Muscle layer of colon (tissue), 2 donors: ENCODE measurements around the gene NCKAP5.

Experiments used
- H3K27ac ChIP-seq: one replicate; pipeline ENCODE4 v1.7.0; 2013; ENCODE audit warnings: low read depth, mild to moderate bottlenecking, low read length, moderate library complexity
- H3K27me3 ChIP-seq, 2 donors: one replicate each; pipeline ENCODE4 v1.7.0; 2013; ENCODE audit warnings: low read length in 2 of 2, mild to moderate bottlenecking in 2 of 2; ENCODE audit not compliant: insufficient read depth in 2 of 2, control insufficient read depth in 1 of 2
- H3K36me3 ChIP-seq: one replicate; pipeline ENCODE4 v1.7.0; 2013; ENCODE audit warnings: mild to moderate bottlenecking, low read length; ENCODE audit not compliant: insufficient read depth
- H3K4me1 ChIP-seq: one replicate; pipeline ENCODE4 v1.7.0; 2013; ENCODE audit warnings: mild to moderate bottlenecking, low read length; ENCODE audit not compliant: insufficient read depth
- H3K4me3 ChIP-seq, 2 donors: one replicate each; pipeline ENCODE4 v1.7.0; 2013; ENCODE audit warnings: low read length in 2 of 2, low read depth in 1 of 2, mild to moderate bottlenecking in 1 of 2, moderate library complexity in 1 of 2
- H3K9ac ChIP-seq: one replicate; pipeline ENCODE4 v1.7.0; 2013; ENCODE audit warnings: low read length
- H3K9me3 ChIP-seq: one replicate; pipeline ENCODE4 v1.7.0; 2013; ENCODE audit warnings: mild to moderate bottlenecking, low read length
- donor health status: abdominal sarcoma.
- donor health status: Adenocarcinoma of cecum.

NCKAP5 gene

GRCh38 chr2:133453032-133453431, 115.2 kb downstream of the NCKAP5 start:
- Histone ChIP-seq H3K36me3 (no peaks in the 10 kb centered on the region), H3K27me3 (no peaks in the 10 kb centered on the region), H3K4me1 (no peaks in the 10 kb centered on the region)

GRCh38 chr2:133452583-133452982, 115.7 kb downstream of the NCKAP5 start:
- Histone ChIP-seq H3K27me3 (no peaks in the 10 kb centered on the region), H3K4me1 (no peaks in the 10 kb centered on the region), H3K36me3 (no peaks in the 10 kb centered on the region), H3K9ac (no peak overlapping the region), H3K27ac (no peak overlapping the region), H3K4me3 (no peak overlapping the region), H3K9me3 (no peaks in the 10 kb centered on the region)

More at GRCh38 chr2:133453032-133453431, 115.2 kb downstream of the NCKAP5 start:
- no peak overlapping the region for H3K27ac ChIP-seq
- no peak overlapping the region for H3K4me3 ChIP-seq
- H3K9ac ChIP-seq, result no peak overlapping the region
- H3K9me3 ChIP-seq, result no peaks in the 10 kb centered on the region

- Histone ChIP-seq H3K36me3 (no peaks in the 10 kb centered on the region), H3K27me3 (no peaks in the 10 kb centered on the region), H3K4me1 (no peaks in the 10 kb centered on the region), H3K9ac (no peak overlapping the region), H3K27ac (no peak overlapping the region), H3K9me3 (no peaks in the 10 kb centered on the region), H3K4me3 (no peak overlapping the region)
Observed at GRCh38 chr2:133452146-133452545, 116.1 kb downstream of the NCKAP5 start.

- H3K27ac ChIP-seq, result no peak overlapping the region
- no peak overlapping the region for H3K9ac ChIP-seq
- H3K4me3 ChIP-seq, result no peak overlapping the region
- no peaks in the 10 kb centered on the region for H3K9me3 ChIP-seq
- no peaks in the 10 kb centered on the region for H3K27me3 ChIP-seq
- no peaks in the 10 kb centered on the region for H3K36me3 ChIP-seq
- H3K4me1 ChIP-seq, result no peaks in the 10 kb centered on the region
Observed at GRCh38 chr2:133448195-133448594, 120.1 kb downstream of the NCKAP5 start.

- Histone ChIP-seq H3K4me3 (no peak overlapping the region), H3K27me3 (no peaks in the 10 kb centered on the region), H3K9me3 (no peaks in the 10 kb centered on the region), H3K27ac (no peak overlapping the region), H3K36me3 (no peaks in the 10 kb centered on the region), H3K9ac (no peak overlapping the region), H3K4me1 (no peaks in the 10 kb centered on the region)
Observed at GRCh38 chr2:133447303-133447702, 121.0 kb downstream of the NCKAP5 start.

- Histone ChIP-seq H3K27me3 (no peaks in the 10 kb centered on the region), H3K9ac (no peak overlapping the region), H3K36me3 (no peaks in the 10 kb centered on the region), H3K4me1 (no peaks in the 10 kb centered on the region), H3K9me3 (no peaks in the 10 kb centered on the region), H3K27ac (no peak overlapping the region), H3K4me3 (no peak overlapping the region)
Observed at GRCh38 chr2:133444465-133444864, 123.8 kb downstream of the NCKAP5 start.

- Histone ChIP-seq H3K4me1 (no peaks in the 10 kb centered on the region), H3K4me3 (no peak overlapping the region), H3K9ac (no peak overlapping the region), H3K27ac (no peak overlapping the region), H3K36me3 (no peaks in the 10 kb centered on the region), H3K27me3 (no peaks in the 10 kb centered on the region), H3K9me3 (no peaks in the 10 kb centered on the region)
Observed at GRCh38 chr2:133442393-133442792, 125.9 kb downstream of the NCKAP5 start.

- no peak overlapping the region for H3K4me3 ChIP-seq
- H3K36me3 ChIP-seq, result no peaks in the 10 kb centered on the region
- H3K9ac ChIP-seq, result no peak overlapping the region
- H3K27me3 ChIP-seq, result no peaks in the 10 kb centered on the region
- H3K27ac ChIP-seq, result no peak overlapping the region
- H3K9me3 ChIP-seq, result no peaks in the 10 kb centered on the region
- H3K4me1 ChIP-seq, result no peaks in the 10 kb centered on the region
Observed at GRCh38 chr2:133439565-133439920, 128.7 kb downstream of the NCKAP5 start.

GRCh38 chr2:133438848-133439564, 129.3 kb downstream of the NCKAP5 start:
- H3K27ac ChIP-seq, result no peak overlapping the region
- no peak overlapping the region for H3K4me3 ChIP-seq
- no peaks in the 10 kb centered on the region for H3K9me3 ChIP-seq
- H3K4me1 ChIP-seq, result no peaks in the 10 kb centered on the region
- H3K27me3 ChIP-seq, result no peaks in the 10 kb centered on the region
- no peak overlapping the region for H3K9ac ChIP-seq
- H3K36me3 ChIP-seq, result no peaks in the 10 kb centered on the region

- Histone ChIP-seq H3K9me3 (no peaks in the 10 kb centered on the region), H3K36me3 (no peaks in the 10 kb centered on the region), H3K9ac (no peak overlapping the region), H3K27me3 (no peaks in the 10 kb centered on the region), H3K4me3 (no peak overlapping the region), H3K27ac (no peak overlapping the region), H3K4me1 (no peaks in the 10 kb centered on the region)
Observed at GRCh38 chr2:133438026-133438425, 130.2 kb downstream of the NCKAP5 start.

- Histone ChIP-seq H3K9me3 (no peaks in the 10 kb centered on the region), H3K27me3 (no peaks in the 10 kb centered on the region), H3K4me1 (no peaks in the 10 kb centered on the region), H3K4me3 (no peak overlapping the region), H3K27ac (no peak overlapping the region), H3K36me3 (no peaks in the 10 kb centered on the region), H3K9ac (no peak overlapping the region)
Observed at GRCh38 chr2:133437492-133437891, 130.8 kb downstream of the NCKAP5 start.

- Histone ChIP-seq H3K27me3 (no peaks in the 10 kb centered on the region), H3K9me3 (no peaks in the 10 kb centered on the region), H3K4me3 (no peak overlapping the region), H3K4me1 (no peaks in the 10 kb centered on the region), H3K27ac (no peak overlapping the region), H3K36me3 (no peaks in the 10 kb centered on the region), H3K9ac (no peak overlapping the region)
Observed at GRCh38 chr2:133434959-133435668, 133.1 kb downstream of the NCKAP5 start.
